ENCODE measurements around the gene EHF. TPM values are rescaled to one million over a fixed set of nuclear protein-coding genes. Genes with fewer than 3 reads are reported as not detected.

Gene EHF
- total and polyA plus RNA-seq, 2 of the 13 experiments (the other 11 are each of a cell fraction or from before 2014, with no cell fraction given), result 0.04 to 0.46 TPM

- Histone ChIP-seq H3K27ac (ENCODE audit: extremely low read length, insufficient read depth, low read length) (no peak overlapping the region), H3K4me1 (ENCODE audit: insufficient read depth, low read length) (peaks cover 76% of the 10 kb centered on the region), H3K9me3 (ENCODE audit: low read length) (no peaks in the 10 kb centered on the region), H3K9ac (ENCODE audit: insufficient read depth, low read depth, low read length) (no peak overlapping the region), H3K4me3 (replicated peaks in 1 of 3; ENCODE audit: insufficient read depth in 1 of 3, low read depth in 2 of 3, low read length in 3 of 3) (no peak overlapping the region), H3K79me2 (ENCODE audit: insufficient read depth, low read length) (no peaks in the 10 kb centered on the region), H3K4me2 (ENCODE audit: low read depth, low read length) (no peak overlapping the region), H3K36me3 (replicated peaks in 1 of 2; ENCODE audit: control insufficient read depth in 1 of 2, insufficient read depth in 2 of 2, low read length in 2 of 2) (no peaks in the 10 kb centered on the region), H4K20me1 (ENCODE audit: insufficient read depth, low read length) (no peaks in the 10 kb centered on the region), H2AFZ (ENCODE audit: low read length) (no peak overlapping the region), H3K27me3 (ENCODE audit: control insufficient read depth in 1 of 2, insufficient read depth in 2 of 2, low read length in 2 of 2) (no peaks in the 10 kb centered on the region)
- intact Hi-C loops (cut with micrococcal nuclease; ENCODE audit: unreplicated experiment), result no loop called here
- DNase-seq (ENCODE audit: low spot score), result no peak
- FAIRE-seq, result no peak
- BruUV-seq (replicated peaks), result no TSS peak
- ChIA-PET POLR2A (interaction anchor here (1.9 to 8.8 kb wide), 3 partner anchors 12 to 41 kb away, joined by 5 to 145 read pairs (median 58); no protein-coding TSS in a partner anchor), CTCF (ENCODE audit: low intra/inter-chr PET ratio, low total read pairs) (no interaction called here)
- in situ Hi-C loops (cut with HindIII; ENCODE audit: extremely low pct_ligation_motif_present, low pct_unique_long_range_greater_than_20kb), result no loop called here
- no peak for ATAC-seq
- 93% methylated on average over 6 of the region's 6 CpGs for WGBS (ENCODE audit: low lambda C conversion rate)
- no peak for TF ChIP-seq EZH2 (conservative IDR thresholded peaks at IDR 0.05; ENCODE audit: low read depth, low read length)
- TF ChIP-seq ETV6 (CRISPR knock-in tag; conservative IDR thresholded peaks at IDR 0.05), result no peak
- no peak for TF ChIP-seq RFX1 (IDR thresholded peaks at IDR 0.05)
- no peak for TF ChIP-seq CEBPG (CRISPR knock-in tag; IDR thresholded peaks at IDR 0.05)
- no peak for TF ChIP-seq MED8 (CRISPR knock-in tag; IDR thresholded peaks at IDR 0.05; ENCODE audit: insufficient replicate concordance)
These were observed 21.2 kb downstream of the EHF start for GRCh38 chr11:34642001-34642554.

DNA sequence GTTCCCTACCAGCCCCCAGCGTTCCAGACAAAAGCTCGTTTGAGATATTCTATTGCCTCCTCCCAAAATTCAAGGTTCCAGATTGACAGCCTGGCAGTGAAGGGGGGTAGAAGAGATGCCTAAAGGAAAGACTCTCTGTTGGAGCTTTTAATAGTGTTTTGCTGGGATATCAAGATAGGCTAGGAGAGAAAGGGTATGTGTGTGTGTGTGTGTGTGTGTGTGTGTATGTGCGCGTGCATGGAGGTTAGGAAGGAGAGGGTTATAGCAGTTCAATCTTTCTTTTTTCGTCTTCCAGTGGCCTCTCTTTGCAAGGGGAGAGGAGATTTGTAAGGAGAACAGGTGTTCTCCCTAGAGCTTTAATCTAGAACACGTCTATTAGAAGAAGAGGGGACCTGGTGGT, 22.0 kb downstream of the EHF start:
- H3K4me2 ChIP-seq (ENCODE audit: low read depth, low read length), result no peak overlapping the region
- no peaks in the 10 kb centered on the region for H3K79me2 ChIP-seq (ENCODE audit: insufficient read depth, low read length)
- H3K9me3 ChIP-seq (ENCODE audit: low read length), result no peaks in the 10 kb centered on the region
- no peak overlapping the region for H2AFZ ChIP-seq (ENCODE audit: low read length)
- H3K36me3 ChIP-seq (replicated peaks in 1 of 2; ENCODE audit: control insufficient read depth in 1 of 2, insufficient read depth in 2 of 2, low read length in 2 of 2), result no peaks in the 10 kb centered on the region
- H3K9ac ChIP-seq (ENCODE audit: insufficient read depth, low read depth, low read length), result no peak overlapping the region
- DNase-seq (ENCODE audit: low spot score), result no peak
- no peak for ATAC-seq
- no peak overlapping the region for H3K4me3 ChIP-seq (replicated peaks in 1 of 3; ENCODE audit: insufficient read depth in 1 of 3, low read depth in 2 of 3, low read length in 3 of 3)
- no peak for TF ChIP-seq RELA (CRISPR knock-in tag; IDR thresholded peaks at IDR 0.05)
- TF ChIP-seq DMAP1 (CRISPR knock-in tag; IDR thresholded peaks at IDR 0.05), result no peak
- no peak for TF ChIP-seq ZBTB43 (CRISPR knock-in tag; conservative IDR thresholded peaks at IDR 0.05)
- WGBS (ENCODE audit: low lambda C conversion rate), result 98% methylated on average over 6 of the region's 6 CpGs
- in situ Hi-C loops (cut with HindIII; ENCODE audit: extremely low pct_ligation_motif_present, low pct_unique_long_range_greater_than_20kb), result no loop called here
- FAIRE-seq, result no peak
- H3K4me1 ChIP-seq (ENCODE audit: insufficient read depth, low read length), result peaks cover 76% of the 10 kb centered on the region
- no peaks in the 10 kb centered on the region for H4K20me1 ChIP-seq (ENCODE audit: insufficient read depth, low read length)
- H3K27me3 ChIP-seq (ENCODE audit: control insufficient read depth in 1 of 2, insufficient read depth in 2 of 2, low read length in 2 of 2), result no peaks in the 10 kb centered on the region
- BruUV-seq (replicated peaks), result no TSS peak
- CTCF ChIA-PET (ENCODE audit: low intra/inter-chr PET ratio, low total read pairs), result no interaction called here
- intact Hi-C loops (cut with micrococcal nuclease; ENCODE audit: unreplicated experiment), result no loop called here
- H3K27ac ChIP-seq (ENCODE audit: extremely low read length, insufficient read depth, low read length), result no peak overlapping the region
- POLR2A ChIA-PET, result interaction anchor here (1.9 to 8.8 kb wide), 2 partner anchors 11 to 42 kb away, joined by 5 to 145 read pairs; no protein-coding TSS in a partner anchor

Data from HepG2 (cell line).